HuH-7 (cell line): Measurements from ENCODE around the gene DYRK1A.

ENCODE experiments used
- DNase-seq: peaks from one replicate; pipeline ENCODE4 v3.0.0; 2011; ENCODE audit warnings: low spot score

Gene DYRK1A

GRCh38 chr21:37450445-37450941 is 83.9 kb downstream of the DYRK1A start:
- DNase-seq: no peak

- DNase-seq: no peak
Measured at GRCh38 chr21:37451446-37451845, 84.9 kb downstream of the DYRK1A start.

- DNase-seq: no peak
Measured at GRCh38 chr21:37452227-37452626, 85.7 kb downstream of the DYRK1A start.

GRCh38 chr21:37453350-37453749 is 86.8 kb downstream of the DYRK1A start:
- DNase-seq: no peak

GRCh38 chr21:37454869-37455503 is 88.4 kb downstream of the DYRK1A start:
- no peak for DNase-seq

GRCh38 chr21:37455504-37455911 is 88.9 kb downstream of the DYRK1A start:
- DNase-seq: no peak

- no peak for DNase-seq
Measured at GRCh38 chr21:37458669-37459276, 92.2 kb downstream of the DYRK1A start.

GRCh38 chr21:37459575-37459974 is 93.0 kb downstream of the DYRK1A start:
- no peak for DNase-seq

- DNase-seq: no peak
Measured at GRCh38 chr21:37460196-37460595, 93.6 kb downstream of the DYRK1A start.

- no peak for DNase-seq
Measured at GRCh38 chr21:37461479-37461878, 94.9 kb downstream of the DYRK1A start.

GRCh38 chr21:37462087-37462861 is 95.7 kb downstream of the DYRK1A start:
- no peak for DNase-seq

GRCh38 chr21:37463083-37463801 is 96.7 kb downstream of the DYRK1A start:
- no peak for DNase-seq

- DNase-seq: no peak
Measured at GRCh38 chr21:37467082-37467481, 100.5 kb downstream of the DYRK1A start.

- DNase-seq: no peak
Measured at GRCh38 chr21:37468909-37469308, 102.3 kb downstream of the DYRK1A start.

- DNase-seq: no peak
Measured at GRCh38 chr21:37469441-37469840, 102.9 kb downstream of the DYRK1A start.

- DNase-seq: no peak
Measured at GRCh38 chr21:37472581-37472980, 106.0 kb downstream of the DYRK1A start.

- DNase-seq: no peak
Measured at GRCh38 chr21:37473491-37473890, 106.9 kb downstream of the DYRK1A start.

GRCh38 chr21:37474342-37474741 is 107.8 kb downstream of the DYRK1A start:
- DNase-seq: no peak

GRCh38 chr21:37475186-37475868 is 108.8 kb downstream of the DYRK1A start:
- DNase-seq: no peak

GRCh38 chr21:37478794-37479193 is 112.2 kb downstream of the DYRK1A start:
- peak; percentile 15 for DNase-seq

GRCh38 chr21:37483776-37484175 is 117.2 kb downstream of the DYRK1A start:
- DNase-seq: no peak
